Epithelial cell of proximal tubule (primary cell): ENCODE measurements around the gene CMC1. TPM values are rescaled to one million over a fixed set of nuclear protein-coding genes. Genes with fewer than 3 reads are reported as not detected.

ENCODE experiments used
- DNase-seq: peaks from one replicate; pipeline ENCODE4 v3.0.0-alpha.2; 2011; ENCODE audit warnings: low read depth
- H3K4me3 ChIP-seq: 2 replicates; pipeline ENCODE4 v1.5.1; 2011; ENCODE audit warnings: low read depth, mild to moderate bottlenecking, low read length
- CTCF ChIP-seq: conservative IDR thresholded peaks from 2 replicates; pipeline ENCODE4 v1.5.1; 2012; ENCODE audit warnings: low read depth, mild to moderate bottlenecking, low read length
- total RNA-seq: library from RNA; depleted of rRNA; stranded (reverse); fragments of >200 nt; gene quantifications from 2 replicates; pipeline ENCODE4 v1.2.3, GENCODE V29; 2015

CMC1 gene
- total RNA-seq, 1 donor from 2014 or later = 17.0 TPM

GRCh38 chr3:28228623-28229022 lies 12.8 kb upstream of the CMC1 start:
- no peak for DNase-seq
- H3K4me3 ChIP-seq = no peak overlapping the region
- TF ChIP-seq CTCF = no peak

- H3K4me3 ChIP-seq = no peak overlapping the region
- no peak for TF ChIP-seq CTCF
- no peak for DNase-seq
These were observed 8.8 kb upstream of the CMC1 start for GRCh38 chr3:28232659-28233058.

GRCh38 chr3:28234454-28234853 lies 7.0 kb upstream of the CMC1 start:
- no peak for TF ChIP-seq CTCF
- H3K4me3 ChIP-seq = no peak overlapping the region
- no peak for DNase-seq

GRCh38 chr3:28239108-28239507 lies 2.3 kb upstream of the CMC1 start:
- no peak for TF ChIP-seq CTCF
- DNase-seq = no peak
- no peak overlapping the region for H3K4me3 ChIP-seq

GRCh38 chr3:28240441-28240840 lies 978 bp upstream of the CMC1 start:
- H3K4me3 ChIP-seq = peak overlapping the region; percentile 86
- DNase-seq = no peak
- no peak for TF ChIP-seq CTCF

- peak overlapping the region; percentile 86 for H3K4me3 ChIP-seq
- no peak for DNase-seq
- TF ChIP-seq CTCF = no peak
These were observed 1.1 kb downstream of the CMC1 start for GRCh38 chr3:28242519-28242918.

- TF ChIP-seq CTCF = no peak
- H3K4me3 ChIP-seq = no peak overlapping the region
- no peak for DNase-seq
These were observed 2.1 kb downstream of the CMC1 start for GRCh38 chr3:28243424-28244106.
